Measurements from ENCODE around the gene SPATA13.

Gene SPATA13

GRCh38 chr13:24167666-24168391 is 7.3 kb downstream of the SPATA13 start:
- DNase-seq (ENCODE audit: low spot score), result no peak

- no peak for DNase-seq (ENCODE audit: low spot score)
Observed at GRCh38 chr13:24168392-24168750, 7.9 kb downstream of the SPATA13 start.

- no peak for DNase-seq (ENCODE audit: low spot score)
Observed at GRCh38 chr13:24168979-24169378, 8.5 kb downstream of the SPATA13 start.

GRCh38 chr13:24172071-24172470 is 11.6 kb downstream of the SPATA13 start:
- no peak for DNase-seq (ENCODE audit: low spot score)

- DNase-seq (ENCODE audit: low spot score), result no peak
Observed at GRCh38 chr13:24173795-24174194, 13.3 kb downstream of the SPATA13 start.

- no peak for DNase-seq (ENCODE audit: low spot score)
Observed at GRCh38 chr13:24175847-24176246, 15.3 kb downstream of the SPATA13 start.

GRCh38 chr13:24176351-24177101 is 16.0 kb downstream of the SPATA13 start:
- DNase-seq (ENCODE audit: low spot score), result no peak

GRCh38 chr13:24178847-24179485 is 18.4 kb downstream of the SPATA13 start:
- DNase-seq (ENCODE audit: low spot score), result no peak

- no peak for DNase-seq (ENCODE audit: low spot score)
Observed at GRCh38 chr13:24179486-24179850, 18.9 kb downstream of the SPATA13 start.

- DNase-seq (ENCODE audit: low spot score), result no peak
Observed at GRCh38 chr13:24180750-24181377, 20.3 kb downstream of the SPATA13 start.

- DNase-seq (ENCODE audit: low spot score), result no peak
Observed at GRCh38 chr13:24181991-24182702, 21.6 kb downstream of the SPATA13 start.

- no peak for DNase-seq (ENCODE audit: low spot score)
Observed at GRCh38 chr13:24182703-24183081, 22.2 kb downstream of the SPATA13 start.

- no peak for DNase-seq (ENCODE audit: low spot score)
Observed at GRCh38 chr13:24183741-24184182, 23.2 kb downstream of the SPATA13 start.

- DNase-seq (ENCODE audit: low spot score), result no peak
Observed at GRCh38 chr13:24184265-24184841, 23.8 kb downstream of the SPATA13 start.

- DNase-seq (ENCODE audit: low spot score), result no peak
Observed at GRCh38 chr13:24184882-24185281, 24.4 kb downstream of the SPATA13 start.

GRCh38 chr13:24185591-24186232 is 25.2 kb downstream of the SPATA13 start:
- DNase-seq (ENCODE audit: low spot score), result no peak

GRCh38 chr13:24187185-24187584 is 26.7 kb downstream of the SPATA13 start:
- no peak for DNase-seq (ENCODE audit: low spot score)

- DNase-seq (ENCODE audit: low spot score), result no peak
Observed at GRCh38 chr13:24192057-24192810, 31.7 kb downstream of the SPATA13 start.

GRCh38 chr13:24192811-24193162 is 32.3 kb downstream of the SPATA13 start:
- no peak for DNase-seq (ENCODE audit: low spot score)

GRCh38 chr13:24194447-24194846 is 33.9 kb downstream of the SPATA13 start:
- DNase-seq (ENCODE audit: low spot score), result no peak
